HG03095 (cell line): Measurements from ENCODE around the gene CYFIP1.

Source experiments
- ATAC-seq: cut with Tn5 transposase; IDR thresholded peaks from one replicate; pipeline ENCODE4 v1.9.1; 2021; ENCODE audit warnings: moderate library complexity; ENCODE audit not compliant: unreplicated experiment

CYFIP1 gene

DNA sequence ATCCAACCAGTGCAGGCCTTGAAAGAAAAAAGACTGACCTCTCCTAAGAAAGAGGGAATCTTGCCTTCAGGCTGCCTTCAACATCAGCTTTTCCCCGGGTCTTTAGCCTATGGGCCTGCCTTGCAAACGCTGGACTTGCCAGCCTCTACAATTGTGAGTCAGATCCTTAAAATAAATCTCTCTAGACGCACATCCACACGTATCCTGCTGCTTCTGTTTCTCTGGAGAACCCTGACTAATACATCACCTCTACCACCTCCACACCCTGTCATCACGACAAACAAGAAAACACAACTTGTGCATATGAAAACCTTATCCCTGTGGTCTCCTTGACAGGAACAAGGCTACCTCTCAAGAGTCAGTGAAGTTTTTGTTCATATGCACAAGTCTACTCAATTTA, 11.8 kb downstream of the CYFIP1 start:
- ATAC-seq: no peak

DNA sequence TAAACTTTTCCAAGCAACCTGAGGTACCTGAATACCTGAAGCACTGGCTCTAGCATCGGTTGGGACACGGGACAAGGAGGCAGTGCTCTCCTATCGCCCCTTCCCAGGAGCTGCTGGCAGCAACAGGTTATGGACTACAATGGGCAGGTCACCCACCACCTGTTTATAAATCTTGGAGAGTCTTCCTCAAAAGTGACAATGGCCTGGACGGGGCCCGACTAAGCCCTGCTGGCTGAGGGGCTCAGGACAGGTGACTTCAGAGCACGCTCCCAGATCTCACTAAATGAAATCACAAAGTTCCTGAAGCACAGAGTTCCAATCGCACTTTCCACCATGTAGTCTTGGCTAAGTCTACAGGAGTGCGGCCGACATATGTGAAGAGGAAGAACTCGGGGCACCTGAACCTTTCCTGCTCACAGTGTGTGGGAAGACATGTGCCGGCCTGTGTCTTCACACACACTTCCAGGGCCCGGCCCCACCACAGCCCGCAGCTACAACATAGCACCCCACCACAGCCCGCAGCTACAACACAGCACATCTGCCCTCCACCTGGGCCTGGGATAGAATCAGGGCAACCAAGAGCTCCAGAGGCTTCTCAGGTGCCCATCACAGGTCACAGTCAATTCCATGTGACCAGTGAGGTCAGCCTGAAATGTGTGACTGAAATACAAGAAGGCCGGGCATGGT, 12.9 kb downstream of the CYFIP1 start:
- ATAC-seq: no peak

DNA sequence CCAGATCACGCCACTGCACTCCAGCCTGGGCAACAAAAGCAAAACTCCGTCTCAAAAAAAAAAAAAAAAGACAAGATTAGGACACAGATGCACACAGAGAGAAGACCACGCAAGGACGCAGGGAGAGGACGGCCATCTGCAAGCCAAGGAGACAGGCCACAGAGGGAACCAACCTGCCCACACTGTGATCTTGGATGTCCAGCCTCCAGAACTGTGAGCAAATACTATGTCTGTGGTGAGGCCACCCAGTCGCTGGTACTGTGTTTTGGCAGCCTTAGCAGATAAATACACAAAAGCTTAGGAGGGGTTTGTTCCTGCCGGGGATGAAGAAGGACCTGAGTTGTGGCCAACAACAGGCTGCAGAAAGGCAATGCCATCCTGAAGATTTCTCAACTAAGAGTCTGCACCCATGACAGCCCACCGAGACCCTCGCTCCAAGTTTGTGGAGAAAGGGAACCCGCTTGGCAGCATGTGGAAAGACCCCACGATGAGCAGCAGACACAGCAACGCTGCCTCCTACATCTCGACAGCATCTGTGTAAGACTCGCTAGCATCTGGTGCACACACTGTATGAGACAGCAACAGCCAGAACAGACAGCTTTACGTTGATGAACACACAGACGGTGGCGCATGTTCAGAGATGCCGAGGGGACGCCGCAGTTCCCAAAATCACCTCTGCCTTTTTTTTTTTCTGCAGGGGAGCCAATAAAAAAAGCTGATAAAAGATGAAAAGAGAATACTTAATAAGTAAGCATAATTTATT, 13.7 kb downstream of the CYFIP1 start:
- ATAC-seq: no peak

DNA sequence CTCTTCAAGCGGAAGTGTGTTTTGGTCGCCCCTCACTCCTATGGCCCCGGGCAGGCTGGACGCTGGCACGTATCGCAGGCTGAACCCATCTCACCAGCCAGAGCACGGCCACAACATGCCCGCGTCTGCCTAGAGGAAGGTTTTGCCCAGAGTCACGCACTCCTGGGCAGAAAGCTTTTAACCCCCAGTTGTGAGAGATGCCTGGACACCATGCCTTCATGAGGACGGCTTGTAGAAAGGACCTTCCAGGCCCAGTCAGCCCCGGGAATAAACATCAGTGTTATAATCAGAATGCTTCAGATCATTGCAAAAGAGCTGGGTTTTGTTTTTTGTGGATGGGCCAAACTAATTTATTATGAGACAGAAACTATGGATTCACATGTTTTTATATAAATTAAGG, 16.5 kb downstream of the CYFIP1 start:
- no peak for ATAC-seq

DNA sequence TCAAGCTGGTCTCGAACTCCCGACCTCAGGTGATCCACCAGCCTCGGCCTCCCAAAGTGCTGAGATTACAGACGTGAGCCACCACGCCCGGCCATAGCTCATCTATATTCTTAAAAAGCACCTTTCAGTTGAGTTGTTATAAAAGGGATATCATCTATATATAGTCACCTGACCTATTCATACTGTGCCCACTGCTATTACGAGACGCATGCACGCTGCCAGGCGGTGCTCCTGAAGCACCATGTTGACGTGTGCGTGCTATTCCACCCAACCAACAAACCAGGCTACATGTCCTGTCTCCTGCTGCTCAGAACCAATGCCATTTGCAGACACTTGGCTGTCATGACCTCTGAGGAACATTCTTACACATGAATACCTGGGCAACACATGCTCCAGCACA, 17.6 kb downstream of the CYFIP1 start:
- ATAC-seq: no peak

DNA sequence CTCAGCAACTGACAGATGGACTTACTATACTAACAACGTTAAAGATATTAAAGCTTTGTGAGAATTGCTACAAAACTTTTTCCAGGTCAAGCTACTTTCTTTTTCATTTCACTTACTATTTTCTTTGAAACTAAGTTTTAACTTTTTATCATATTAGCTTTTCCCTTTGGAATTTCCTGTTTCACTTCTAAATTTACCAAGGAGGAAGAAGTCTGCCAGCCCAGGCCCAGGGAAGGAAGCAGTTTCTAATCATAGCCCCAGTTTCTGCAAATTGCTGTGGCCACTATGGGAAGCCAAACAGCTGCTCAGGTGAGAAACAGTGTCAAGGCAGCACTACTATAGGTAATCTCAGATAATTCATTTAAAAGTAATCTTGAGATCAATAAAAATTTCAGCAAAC, 18.4 kb downstream of the CYFIP1 start:
- no peak for ATAC-seq

DNA sequence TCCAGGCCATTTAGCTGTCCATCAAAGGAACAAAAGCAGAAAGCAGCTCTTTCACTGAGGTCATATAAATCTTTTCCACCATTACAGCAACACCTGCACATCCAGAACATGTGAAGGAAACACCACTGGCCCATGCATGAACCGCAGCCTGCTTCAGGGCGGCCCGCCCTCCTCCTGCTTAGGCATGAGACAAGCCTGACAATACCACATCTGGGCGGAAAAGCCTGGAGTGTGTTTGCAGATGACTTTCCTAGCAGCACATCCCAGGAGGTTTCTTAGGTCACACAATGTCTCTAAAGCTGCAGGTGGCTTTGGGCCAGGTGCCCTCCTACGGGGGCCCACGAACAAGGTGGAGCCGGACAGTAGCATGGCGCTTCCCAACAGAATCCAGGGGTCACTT, 19.6 kb downstream of the CYFIP1 start:
- ATAC-seq: no peak

DNA sequence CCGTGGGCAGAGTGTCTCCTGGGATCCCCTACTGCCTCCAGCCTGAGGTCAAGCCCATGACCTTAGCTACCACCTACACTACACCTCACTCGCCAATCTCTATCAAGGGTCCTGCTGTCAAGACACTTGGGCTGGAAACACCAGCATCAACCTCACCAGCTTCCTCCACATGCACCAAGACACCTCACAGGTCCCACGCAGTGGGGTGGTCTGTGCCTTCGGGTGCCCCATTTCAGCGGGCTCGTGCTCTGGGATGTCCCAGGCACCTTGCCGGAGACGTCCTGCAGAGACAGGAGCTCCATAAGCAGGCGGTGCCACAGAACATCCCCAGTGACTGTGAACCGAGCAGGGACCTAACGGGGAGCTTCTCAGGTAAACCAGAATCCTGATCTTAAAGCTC, 20.0 kb downstream of the CYFIP1 start:
- ATAC-seq: no peak

DNA sequence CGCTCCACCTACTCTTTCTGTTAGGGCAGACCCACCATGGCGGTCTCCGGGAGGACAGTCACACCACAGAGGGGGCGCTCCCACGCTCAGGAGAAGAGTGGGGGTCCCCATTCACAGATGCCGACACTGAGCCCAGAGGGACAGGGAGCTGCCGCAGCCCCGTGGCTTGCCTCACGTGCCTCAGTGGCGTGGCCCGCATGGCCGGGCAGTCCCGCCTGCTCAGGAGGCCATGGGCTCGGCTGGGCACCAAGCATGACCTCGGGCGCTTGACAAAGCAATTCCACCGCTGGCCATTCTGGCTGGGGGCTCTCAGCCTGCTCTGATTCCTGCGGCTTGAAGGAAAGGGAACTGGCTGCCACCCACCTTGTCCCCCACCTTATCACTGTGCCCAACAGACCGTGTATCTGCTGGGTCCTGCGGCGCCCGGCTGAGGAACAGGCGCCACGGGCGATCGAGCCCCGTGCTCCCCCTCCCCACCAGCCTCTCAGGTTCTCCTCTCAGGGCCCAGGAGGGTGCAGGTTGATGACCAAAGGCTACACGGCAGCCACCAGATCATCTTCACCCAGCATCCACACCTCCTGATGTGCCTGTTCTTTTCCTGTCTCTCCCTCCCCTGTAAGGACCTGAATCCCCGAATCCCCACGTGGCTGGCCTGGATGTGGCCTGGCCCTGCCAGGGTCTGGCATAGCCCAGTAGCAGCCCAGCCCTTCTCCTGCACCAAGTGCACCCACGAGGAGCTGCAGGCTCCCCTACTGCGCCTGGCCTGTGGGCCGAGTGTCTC, 20.7 kb downstream of the CYFIP1 start:
- no peak for ATAC-seq

DNA sequence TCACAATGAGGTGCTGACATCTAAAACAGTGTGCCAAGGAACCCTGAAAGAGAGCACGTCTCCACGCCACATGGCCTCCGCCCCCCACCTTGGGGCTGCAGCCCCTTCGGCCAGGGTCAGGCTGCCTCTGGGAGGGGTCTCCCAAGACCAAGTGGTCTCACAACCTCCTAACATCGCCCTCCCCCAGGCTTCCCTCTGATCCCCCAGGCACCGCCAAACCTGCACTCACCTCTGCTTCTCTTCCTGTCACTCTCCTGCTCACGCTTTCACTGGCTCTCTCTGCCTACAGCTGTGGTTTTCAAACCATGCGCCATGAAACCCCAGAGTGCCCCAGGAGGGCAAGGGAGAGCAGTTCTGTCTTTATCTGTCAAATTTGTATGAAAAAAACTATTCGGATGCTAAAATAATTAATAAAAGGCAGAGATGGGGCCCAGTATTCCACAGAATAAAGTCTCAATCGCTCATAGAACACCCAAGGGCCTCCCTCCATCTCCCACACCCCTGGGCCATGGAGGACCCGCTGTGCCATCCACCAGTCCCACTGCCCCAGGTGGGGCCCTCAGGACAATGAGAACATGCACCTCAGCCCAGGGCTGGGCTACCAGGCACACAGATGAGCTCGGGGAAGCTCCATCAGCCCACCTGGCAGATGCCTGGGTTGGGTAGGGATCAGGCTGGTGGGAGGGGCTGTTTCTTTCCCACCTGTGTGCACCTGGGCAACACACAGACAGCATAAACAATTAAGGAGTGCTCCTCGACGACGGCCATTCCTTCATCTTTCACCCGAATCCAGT, 21.5 kb downstream of the CYFIP1 start:
- no peak for ATAC-seq

DNA sequence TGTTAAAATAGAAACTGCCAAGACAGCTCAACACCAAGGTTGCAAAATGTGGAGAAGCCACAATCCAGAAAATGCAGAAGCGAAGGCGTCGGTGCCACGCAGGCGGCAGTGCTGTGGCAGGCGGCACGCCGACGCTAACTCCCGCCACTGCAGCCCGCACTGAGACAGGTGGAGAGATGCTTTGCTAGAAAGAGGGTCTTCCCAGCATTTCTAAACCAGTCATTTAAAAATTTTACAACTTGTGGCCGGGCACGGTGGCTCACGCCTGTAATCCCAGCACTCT, 23.2 kb downstream of the CYFIP1 start:
- no peak for ATAC-seq

DNA sequence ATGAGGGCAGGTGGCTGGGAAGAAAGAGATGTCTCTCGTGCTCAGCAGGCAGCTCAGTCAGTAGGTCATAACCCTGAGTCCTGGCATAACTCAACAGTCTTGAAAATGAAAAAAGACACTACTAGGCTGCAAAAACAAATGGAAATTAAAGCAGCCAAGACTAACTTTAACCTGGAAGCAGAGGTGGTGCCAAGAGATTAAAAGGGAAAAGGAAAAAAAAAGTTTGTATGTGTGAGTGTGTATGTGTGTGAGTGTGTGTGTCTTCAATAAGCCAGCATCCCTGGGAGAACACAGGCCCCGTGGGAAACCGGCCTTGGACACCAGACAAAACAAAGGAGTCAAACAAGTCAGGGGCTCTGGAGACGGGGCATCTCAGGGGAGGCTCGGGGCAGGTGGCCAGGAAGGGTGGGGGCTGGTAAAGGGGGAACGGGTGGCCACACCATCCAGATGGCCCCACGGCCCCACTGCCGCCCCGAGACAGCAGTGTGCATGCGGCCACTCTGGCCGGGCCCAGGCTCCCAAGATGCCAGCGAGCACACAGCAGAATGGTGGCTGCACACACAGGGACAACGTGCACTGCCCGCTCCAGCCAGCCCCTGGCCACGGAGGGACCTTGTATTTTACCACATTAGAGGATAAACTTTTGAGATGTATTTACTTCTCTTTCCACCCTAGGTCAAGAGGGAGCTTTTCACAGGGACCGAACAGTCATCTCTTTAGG, 23.8 kb downstream of the CYFIP1 start:
- no peak for ATAC-seq

DNA sequence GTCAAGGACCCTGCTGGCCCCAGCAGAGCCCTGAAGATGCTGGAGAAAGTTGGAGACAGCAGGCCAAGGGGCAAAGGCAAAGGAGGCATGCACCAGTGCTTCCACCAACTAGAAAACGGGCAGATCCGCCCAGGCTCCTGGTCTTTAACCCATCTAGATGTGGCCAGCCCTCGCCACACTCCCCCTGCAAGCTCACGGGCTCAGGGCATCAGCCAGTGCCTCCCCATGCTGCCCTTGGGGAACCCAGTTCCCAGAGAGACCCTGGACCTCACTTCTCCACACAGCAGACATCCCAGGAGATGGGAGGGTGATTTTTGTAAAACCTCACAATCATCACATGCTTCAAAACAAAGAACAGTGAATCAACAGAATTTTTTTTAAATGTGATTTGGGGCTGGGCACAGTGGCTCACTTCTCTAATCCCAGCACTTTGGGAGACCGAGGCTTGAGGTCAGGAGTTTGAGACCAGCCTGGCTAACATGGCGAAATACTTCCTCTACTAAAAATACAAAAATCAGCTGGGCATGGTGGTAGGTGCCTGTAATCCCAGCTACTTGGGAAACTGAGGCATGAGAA, 24.5 kb downstream of the CYFIP1 start:
- ATAC-seq: no peak

DNA sequence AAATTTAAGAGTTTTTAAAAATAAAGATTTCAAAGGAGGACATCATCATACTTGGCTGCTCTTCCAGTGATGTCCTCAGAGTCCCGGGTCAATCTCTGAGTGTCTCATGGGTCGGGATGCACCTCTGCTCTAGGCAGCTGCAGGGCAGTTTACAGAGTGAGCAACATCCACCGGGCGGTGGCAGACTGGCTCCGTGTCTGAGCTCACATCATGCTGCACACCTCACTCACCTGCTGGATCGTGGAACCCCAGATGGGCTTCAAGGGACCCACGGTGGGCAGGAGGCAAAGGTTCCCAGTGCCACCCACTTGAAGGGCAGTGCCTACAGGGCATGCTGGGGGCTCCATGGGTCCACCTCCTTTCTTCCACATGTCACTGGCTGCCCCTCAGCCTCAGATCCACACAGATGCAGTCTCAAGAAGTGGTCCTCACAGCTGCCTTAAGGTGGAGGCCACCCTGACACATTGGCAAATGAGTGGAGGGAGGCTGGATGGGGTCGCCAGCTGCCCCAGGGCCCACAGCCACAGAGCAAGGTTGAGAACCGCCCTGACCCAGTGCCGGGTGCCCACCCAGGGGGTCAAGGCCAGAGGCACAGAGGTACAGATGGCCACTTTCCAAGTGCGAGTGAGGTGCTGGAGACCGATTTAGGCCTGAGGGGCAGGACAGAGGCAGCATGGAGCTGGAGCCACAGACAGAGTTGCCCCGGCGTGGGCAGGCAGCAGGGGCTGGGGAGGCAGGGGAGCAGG, 25.2 kb downstream of the CYFIP1 start:
- no peak for ATAC-seq

DNA sequence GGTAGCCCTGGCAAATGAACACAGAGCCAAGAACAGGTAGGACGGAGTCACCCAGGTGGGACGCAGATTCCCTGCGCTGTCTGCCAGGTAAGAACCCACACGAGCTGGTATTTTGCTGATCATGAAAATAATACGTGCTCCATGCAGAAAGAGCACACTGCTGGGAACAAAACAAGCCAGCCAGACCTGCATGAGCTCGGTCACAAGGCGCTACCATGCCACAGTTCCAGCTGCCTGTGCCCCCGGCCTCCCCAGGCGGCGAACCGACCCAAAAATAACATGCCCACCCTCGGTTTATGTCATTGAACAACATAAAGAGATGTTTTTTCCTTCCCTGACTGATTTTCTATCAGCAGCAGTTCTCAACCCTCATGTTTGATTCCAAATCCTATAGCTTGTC, 25.8 kb downstream of the CYFIP1 start:
- no peak for ATAC-seq

DNA sequence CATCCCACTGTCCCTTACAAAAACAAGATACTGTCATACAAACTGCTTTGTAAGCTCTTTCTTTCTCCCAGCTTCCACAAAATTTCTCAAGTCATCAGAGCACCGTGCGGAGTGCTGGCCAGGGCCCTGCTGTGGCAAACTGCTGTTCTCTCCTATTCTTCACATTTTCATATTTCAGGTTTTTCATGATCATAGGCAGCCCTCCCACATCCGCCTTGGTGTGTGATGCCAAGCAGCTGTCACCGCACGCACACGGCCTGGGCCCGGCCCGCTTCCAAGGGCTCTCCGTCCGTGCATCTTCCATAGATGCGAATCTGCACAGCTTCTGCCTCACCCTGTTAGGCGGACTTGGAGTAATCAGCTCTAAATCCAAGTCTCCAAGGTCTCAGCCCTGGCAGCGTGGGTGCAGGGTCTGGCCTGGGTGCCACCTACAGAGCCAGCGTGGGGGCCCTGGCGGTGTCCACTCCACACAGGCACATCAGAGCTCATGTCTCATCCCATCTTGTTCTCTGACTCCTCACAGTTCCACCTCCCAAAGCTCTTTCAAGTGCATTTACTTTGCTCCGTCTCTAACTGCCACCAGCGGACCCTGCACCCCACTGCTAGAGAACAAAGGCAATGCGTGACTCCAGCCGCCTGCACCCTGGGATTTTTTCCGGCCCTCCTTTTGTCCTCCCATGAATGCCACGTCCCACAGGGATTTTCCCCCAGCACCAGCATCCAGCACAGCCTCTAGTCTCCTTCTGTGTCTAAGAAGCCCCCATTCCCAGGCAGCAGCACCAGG, 27.2 kb downstream of the CYFIP1 start:
- ATAC-seq: no peak

DNA sequence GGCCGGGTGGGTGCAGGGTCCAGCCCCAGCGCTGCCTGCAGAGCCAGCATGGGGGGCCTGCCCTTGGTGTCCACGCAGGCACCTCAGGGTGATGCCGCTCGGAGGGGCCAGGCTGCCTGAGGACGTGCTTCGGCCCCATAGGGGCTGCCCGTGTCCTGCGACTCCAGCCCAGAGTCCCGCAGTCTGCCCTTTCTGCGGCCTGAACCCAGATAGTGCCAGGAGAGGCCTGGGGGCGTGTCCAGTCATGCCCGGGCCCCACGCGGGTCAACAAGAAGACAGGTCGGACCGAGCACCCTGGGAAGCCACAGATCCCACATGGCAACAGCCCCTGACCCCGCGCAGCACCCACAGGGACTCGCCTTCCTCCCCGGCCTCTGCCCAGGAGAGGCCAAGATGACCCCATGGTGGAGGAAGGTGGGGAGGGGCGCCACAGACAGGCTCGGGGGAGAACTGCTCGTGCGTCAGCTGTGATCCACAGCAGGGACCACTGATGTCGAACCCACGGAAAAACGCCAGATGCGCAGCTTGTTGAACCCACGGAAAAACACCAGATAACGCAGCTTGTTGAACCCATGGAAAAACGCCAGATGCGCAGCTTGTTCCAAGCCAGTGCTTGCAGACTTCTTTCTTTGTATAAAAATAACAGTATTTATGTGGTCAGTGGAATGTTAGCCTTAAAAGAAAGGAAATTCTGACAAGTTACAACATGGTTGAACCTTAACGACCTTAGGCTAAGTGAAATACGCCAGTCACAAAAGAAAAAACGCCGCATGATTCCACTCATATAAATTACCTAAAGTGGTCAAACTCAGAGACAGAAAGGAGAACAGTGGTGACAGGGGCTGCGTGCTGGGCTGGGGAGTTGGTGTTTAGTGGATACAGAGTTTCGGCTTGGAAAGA, 28.5 kb downstream of the CYFIP1 start:
- no peak for ATAC-seq

DNA sequence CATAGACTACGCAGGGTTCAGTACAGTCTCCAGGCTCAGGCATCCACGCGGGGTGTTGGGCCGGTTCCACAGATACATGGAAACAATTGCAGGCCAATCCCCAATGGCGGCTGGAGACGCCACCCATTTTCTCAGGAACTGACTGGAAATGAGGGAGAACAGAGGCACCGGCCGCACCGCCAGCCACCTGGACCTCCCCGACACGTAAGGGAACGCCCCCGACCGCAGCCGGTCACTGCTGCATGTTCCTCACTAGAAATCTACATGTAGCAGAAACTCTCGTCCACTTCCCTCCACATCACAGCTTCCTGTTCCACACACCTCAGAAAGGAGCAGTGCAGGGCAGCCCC, 29.2 kb downstream of the CYFIP1 start:
- no peak for ATAC-seq
